IPS DF 4.7 (cell line): ENCODE measurements around the gene GRK6.
"Not testable (repeated sequence)": the region's sequence is repeated elsewhere in the genome, so short reads cannot be mapped to it uniquely, and the experiment has no call there.

Experiments
- DNase-seq: peaks from one replicate; pipeline ENCODE4 v3.0.0-alpha.2; 2013; ENCODE audit warnings: low spot score; ENCODE audit errors: extremely low read depth

The GRK6 gene

DNA sequence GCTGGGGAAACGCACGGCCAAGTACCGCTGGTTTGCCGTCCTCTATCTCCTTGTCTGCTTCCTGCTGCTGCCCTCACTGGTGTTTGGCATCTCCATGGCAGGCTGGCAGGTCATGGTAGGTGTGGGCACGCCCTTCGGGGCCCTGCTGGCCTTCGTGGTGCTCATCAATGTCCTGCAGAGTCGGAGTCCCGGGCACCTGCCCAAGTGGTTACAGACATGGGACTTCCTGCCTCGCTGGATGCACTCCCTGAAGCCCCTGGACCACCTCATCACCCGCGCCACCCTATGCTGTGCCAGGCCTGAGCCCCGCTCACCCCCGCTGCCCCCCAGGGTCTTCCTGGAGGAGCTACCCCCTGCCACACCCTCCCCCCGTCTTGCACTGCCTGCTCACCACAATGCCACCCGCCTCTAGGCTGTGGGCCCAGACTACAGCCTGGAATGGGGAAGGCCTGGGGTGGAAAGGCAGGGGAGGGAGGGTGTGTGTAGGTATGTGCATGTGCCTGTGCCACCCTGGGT, 28.5 kb upstream of the GRK6 start:
- DNase-seq = no peak

DNA sequence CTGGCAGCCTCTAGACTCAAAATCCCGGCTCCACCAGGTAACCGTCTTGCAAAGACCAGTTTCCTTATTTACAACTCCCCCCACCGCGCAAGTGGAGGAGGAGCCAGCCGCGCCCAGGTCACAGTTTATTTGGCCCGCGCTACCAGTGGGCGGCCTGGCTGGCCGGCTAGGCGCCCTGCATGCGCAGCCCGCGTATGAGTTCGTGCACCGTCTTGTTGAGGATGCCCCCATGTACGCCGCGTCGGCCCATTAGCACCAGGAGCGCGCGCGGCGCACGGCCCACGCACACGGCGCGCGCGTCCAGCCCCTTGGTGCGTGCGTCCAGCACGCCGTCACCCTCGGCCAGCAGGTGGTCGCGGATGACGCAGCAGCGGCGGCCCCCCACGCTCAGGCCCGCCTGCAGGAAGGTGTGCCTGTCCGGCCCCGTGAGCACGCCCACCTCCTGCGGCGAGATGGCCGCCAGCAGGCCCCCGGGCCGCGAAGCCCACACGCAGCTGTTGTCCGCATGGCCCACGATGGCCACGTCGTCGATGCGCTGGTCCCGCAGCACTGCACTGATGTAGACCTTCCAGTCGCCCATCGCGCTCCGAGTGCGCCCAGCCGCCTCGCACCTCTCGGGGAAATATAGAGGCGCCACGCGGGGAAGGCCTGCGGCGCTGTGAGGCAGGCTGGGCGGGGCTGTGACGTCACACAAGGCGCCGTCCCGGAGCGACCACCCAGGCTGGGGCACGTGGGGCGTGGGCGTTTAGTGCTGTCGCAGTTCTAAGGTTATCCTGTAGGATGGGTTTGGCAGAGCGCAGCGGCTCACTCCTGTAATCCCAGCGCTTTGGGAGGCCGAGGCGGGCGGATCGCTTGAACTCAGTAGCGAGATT, 26.2 kb upstream of the GRK6 start, which contains the start of gene PFN3:
TSS of gene PFN3 (minus strand) at position 665 of the 872 bp plus-strand sequence. CDS start at position 580, 85 bp downstream.
- DNase-seq = no peak

DNA sequence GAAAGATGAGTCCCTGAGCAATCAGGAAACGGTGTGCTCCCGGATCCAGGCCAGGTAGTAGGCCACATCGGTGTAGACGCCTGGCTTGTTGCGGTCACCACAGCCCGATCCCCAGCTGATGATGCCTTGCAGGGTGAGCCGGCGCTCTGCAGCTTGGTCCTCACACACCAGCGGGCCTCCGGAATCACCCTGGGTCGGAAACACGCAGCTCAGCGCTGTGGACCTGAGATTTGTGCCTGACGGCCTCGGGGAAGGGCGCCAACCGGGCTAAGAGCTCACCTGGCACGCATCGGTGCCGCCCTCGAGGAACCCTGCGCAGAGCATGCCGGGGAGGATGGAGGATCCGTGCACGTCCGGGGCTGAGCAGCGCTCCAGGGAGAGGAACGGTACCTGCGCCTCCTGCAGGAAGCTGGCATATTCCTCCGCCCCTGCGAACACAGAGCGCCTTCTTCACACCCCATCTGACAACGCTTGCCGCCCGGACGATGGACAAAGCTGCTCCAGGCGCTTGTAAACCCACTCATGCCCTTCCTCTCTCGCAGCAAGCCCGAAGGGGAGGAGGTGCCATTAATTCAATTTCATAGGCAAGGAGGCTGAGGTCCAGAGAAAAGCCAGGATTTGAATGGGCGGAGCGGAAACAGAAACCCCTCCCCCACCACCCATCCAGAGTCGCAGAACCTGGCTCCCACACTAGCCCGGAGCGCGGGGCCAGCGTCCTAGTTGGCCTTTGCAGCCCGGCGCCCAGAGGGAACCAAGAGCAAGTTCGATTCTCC, 24.0 kb upstream of the GRK6 start:
- no peak for DNase-seq

DNA sequence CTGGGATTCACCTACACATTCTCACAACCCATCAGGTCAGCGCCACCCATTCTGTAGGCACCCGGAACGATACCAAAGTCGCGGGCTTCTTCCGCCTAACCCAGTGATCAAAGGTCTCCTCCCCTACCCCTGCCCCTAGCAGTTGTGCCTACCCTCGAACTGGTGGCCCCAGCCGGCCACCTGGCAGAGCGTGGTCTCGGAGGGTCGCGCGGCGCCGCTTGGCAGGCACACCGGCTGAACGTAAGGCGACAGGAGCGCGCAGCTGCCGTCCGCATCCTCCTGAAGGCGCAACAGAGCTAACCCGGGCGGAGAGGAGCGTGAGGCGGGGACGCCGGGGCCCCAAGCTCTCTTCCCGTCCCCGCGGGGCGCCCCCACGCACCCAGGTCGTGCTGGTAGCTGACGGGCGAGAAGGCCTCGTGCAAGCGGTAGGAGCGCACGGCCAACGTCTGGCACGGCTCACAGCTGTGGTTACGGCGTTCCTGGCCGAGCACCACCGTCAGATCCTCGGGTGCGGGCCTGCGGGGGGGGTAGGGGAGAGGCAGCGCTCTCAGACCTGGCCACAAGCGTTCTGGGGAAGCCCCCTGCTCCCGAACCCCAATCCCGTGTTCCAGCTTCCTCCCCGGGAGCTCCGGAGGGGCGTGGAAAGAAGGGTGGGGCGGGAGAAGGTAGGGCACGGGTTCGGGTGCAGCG, 23.2 kb upstream of the GRK6 start:
- DNase-seq = no peak

DNA sequence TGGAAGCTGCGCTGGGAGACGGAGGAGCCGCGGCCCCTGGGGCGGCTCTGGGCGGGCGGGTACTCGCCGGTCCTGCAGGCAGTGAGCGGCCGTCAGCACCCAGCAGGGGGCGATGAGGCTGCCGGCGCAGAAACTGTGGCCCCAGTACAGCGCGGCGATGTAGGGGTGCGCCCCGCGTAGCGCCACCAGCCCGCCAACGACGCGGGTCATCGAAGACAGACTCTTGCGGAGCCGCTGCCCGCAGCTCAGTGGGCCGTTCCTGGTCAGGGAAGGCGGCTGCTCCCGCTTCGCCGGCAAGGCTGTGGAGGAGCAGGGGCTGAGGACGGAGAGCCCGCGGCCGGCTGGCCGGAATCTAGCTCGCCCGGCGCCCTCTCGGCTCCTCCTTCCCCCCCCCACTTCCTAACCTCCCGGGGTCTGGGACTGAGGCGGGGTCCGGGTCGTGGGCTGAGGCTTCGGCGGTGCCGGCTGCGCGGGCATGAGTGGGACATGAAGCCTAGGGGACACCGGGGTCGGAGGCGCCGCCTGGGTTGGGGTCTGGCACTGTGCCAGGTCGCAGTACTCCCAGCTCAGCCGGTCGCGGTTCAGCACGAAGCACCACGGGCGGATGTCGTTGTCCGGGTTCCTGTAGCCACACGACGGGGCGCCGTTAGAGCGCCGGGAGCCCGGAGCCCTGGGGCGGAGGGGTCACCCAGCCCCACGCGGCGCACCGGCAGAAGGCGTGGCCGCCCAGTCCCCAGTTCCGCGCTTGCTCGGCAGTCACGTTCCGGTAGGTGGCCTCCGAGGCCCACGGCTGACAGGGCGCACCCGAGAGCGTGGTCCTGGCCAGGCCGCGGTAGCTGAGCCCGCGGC, 22.5 kb upstream of the GRK6 start:
- no peak for DNase-seq

DNA sequence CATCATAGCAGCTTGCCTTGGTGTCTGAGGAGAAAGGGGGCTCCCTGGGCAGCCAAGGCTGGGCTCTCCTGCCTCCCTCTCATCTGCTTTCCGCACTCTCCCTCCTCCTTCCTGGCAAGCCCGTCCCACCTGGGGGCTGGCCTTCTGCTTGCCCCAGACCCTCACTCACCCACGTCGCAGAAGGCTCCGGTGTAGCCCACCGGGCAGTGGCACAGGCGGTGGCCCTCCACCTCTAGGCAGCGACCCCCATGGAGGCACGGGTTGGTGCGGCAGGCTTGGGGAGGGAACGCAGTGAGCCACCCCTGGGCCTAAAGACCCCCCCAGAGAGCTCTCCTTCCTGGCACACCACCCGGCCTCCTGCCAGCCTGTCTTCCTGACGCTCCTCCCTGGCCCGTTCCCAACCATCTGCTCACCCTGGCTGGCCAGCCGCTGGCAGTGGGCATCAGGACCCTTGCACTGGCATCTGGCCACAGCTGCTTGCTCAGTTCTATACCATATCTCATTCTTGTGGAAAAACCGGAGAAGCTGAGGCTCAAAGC, 21.8 kb upstream of the GRK6 start:
- no peak for DNase-seq

DNA sequence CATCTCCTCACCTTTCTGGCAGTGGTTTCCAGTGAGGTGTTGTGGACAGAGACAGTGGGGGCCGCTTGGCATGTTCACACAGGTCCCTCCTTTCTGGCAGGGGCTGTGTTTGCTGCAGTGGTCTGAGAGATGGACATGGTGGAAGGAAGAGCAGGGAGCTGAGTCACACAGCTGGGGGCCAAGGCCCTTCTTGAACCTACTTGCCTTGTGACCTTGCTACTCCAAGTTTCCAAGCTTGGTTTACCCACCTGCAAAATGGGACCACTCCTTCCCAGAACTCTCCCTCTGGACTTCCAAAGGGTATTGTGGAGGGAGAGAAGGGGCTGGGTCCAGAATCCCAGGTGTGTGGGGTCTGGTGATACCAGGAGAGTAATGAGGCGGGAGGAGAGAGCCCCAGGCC, 21.2 kb upstream of the GRK6 start:
- DNase-seq = no peak

DNA sequence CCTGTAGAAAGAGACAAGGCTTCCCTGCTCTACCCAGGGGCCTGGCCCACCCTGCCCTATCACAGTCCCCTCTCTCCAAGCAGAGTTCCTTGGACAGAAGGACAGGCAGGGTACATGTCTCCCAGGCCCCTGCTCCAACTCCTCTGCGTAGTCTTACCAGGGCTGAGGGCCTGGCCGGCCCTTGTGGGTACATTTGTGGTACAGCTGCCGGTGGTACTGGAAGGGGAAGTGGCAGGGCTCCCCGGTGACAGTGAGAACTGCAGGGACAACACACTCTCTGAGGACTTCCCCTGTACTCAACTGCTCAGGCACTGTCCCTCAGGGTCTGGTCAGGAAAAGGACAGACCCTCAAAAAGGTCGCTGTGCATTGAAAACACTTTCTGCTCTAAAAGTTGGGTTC, 20.7 kb upstream of the GRK6 start:
- DNase-seq = no peak

DNA sequence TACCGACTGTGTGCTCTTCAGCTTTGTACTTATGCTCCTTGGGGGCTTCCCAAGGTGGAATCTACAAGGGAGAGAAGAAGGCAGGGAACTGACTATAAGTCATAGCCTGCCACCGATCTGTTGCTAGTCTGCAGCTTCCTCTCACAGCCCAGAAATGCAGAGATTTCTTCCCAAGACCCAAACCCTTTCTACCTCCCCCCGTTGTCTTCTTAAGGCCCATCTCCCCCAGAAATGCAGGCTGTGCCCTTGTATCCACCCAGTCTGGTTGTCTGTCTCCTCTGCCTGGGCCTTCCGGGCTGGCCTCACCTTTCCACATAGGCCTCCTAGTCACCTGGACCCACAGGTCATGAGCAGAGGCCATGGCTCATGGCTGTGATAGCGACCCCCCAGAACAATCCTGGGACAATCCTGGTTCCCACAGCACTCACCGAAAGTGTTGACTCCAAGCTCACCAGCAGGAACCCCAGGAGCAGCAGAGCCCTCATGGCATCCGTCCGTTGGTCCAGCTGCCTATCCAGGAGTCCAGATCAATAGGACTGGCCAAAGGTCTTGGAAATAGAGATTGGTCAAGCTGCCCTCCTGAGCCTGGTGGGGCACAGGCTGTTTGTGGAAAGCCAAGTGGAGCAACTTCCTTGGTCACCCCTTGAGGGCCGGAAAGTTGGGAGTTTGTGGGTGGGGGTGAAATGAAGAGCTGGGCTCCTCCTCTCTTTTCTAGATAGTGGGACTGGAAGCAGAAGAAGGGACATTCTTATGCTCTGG, 17.3 kb upstream of the GRK6 start, which contains the start of gene F12:
TSS of gene F12 (minus strand) at position 522 of the 759 bp plus-strand sequence. CDS start at position 485, 37 bp downstream.
- DNase-seq = no peak

DNA sequence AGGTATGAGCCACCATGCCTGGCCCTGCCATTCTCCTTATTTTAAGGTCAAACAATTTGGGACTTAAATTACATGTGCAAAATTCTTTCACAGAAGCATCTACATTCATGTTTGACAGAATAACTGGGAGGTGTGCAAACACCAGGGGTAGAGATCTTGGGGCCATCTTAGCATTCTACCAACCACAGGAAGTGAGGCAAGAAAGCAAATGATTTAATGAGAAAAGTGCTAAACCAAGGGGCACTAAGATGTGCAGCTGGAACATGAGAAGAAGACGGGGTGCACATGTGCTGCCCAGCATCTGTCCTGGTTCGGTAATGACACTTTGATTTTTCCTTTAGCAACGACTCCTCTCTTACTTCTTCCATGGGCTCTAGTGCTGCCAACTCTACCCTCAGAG, 15.9 kb upstream of the GRK6 start:
- no peak for DNase-seq

DNA sequence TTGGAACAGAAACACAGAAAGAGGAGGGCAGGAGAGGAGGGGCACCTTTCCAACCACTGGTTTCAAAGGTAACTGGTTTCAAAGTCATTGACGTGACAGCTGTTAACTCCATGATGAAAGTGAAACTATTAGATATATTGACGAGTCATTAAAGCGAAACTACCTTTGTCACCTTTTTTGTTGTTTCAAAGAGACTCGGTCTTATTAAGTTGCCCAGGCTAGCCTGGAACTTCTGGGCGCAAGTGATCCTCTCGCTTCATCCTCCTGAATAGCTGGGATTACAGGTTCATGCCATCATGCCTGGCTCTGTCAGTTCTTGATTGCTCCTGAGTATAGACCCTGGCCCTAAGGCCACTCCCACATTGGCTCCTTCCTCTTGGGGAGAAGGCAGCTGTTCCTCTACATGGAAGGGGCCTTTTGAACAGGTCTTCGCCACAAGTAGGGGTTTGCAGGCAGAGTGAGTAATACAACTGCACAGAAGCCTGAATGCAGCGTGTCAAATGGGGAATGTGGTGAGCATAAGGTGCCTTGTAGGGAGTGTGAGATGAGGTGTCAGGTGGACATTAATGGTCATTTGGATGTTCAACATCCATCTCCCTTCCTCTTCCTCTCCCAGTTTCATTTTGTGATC, 13.8 kb upstream of the GRK6 start:
- no peak for DNase-seq

DNA sequence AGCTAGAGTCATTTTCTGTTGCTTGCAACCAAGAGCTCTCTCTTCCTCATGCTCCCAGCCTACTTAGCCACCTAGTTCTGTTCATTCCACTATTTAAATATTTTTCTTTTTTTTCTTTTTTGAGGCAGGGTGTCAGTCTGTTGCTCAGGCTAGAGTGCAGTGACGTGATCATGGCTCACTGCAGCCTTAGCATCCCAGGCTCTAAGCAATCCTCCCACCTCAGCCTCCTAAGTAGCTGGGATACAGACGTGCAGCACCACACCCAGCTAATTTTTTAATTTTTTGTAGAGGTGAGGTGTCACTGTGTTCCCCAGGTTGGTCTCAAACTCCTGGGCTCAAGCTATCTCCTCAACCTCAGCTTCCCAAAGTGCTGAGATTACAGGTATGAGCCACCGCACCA, 12.0 kb upstream of the GRK6 start:
- no peak for DNase-seq

DNA sequence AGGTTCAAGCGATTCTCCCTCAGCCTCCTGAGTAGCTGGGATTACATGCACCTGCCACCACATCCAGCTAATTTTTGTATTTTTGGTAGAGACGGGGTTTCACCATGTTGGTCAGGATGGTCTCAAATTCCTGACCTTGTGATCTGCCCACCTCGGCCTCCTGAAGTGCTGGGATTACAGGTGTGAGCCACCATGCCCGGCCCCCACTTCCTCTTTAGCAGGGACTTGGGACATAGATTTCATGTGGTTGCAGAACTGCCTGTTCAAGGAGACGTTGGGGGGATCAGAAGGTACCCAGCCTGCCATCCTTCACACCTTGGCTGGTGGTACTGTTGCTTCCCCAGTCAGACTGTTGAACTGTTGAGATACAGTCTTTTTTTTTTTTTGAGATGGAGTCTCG, 9.4 kb upstream of the GRK6 start:
- DNase-seq = not testable (repeated sequence)

DNA sequence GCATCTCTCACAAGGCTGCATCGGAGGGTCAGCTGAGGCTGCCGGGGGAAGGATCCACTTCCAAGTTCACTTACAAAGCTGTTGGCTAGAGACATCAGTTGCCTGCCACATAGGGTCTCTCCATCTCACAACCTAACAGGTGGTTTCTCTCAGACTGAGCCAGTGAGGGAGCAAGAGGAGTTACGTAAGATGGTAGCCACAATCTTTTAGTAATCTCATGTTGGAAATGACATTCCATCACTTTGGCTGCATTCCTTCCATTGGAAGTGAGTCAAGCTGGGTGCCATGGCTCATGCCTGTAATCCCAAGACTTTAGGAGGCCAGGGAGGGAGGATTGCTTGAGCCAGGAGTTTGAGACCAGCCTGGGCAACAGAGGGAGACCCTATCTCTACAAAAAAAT, 7.4 kb upstream of the GRK6 start:
- DNase-seq = no peak

DNA sequence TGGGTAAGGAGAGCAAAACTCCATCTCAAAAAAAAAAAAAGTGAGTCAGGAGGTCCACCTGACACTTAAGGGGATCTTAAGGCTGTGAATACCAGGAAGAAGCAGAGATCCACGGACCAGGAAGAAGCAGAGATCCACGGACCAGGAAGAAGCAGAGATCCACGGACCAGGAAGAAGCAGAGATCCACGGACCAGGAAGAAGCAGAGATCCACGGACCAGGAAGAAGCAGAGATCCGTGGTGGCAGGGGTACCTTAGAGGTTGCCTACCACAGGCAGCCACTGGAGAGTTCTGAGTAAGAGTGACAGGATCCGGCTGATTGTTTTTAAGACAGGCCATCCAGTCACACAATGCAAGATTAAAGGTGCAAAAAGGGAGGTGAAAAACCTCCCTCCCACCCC, 6.0 kb upstream of the GRK6 start:
- DNase-seq = not testable (repeated sequence)

DNA sequence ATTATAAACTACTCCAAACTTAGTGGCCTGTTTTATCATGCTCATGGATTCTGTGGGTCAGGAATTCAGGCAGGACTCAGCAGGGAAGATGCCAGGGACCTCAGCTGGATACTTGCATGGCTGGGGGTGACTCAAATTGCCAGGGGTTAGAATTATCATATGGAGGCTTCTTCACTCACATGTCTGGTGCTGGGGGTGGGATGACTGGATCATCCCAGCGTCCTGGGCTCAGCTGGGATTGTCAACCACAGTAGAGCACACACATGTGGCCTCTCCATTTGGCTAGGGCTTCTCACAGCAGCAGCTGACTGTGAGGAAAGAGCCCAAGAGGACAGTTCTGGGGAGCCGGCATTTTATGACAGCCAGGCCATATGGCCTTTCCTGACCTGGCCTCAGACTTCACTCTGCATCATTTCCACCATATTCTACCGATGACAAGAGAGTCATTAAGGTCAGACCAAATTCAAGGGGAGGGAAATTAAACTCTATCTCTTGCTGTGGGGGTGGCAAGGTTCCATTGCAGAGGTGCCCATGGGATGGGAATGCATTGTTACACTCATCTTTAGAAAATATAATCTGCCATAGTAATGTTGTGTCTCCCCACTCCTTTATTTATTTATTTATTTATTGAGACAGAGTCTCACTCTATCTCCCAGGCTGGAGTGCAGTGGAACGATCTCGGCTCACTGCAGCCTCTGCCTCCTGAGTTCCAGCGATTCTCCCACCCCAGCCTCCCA, 5.2 kb upstream of the GRK6 start:
- DNase-seq = no peak

DNA sequence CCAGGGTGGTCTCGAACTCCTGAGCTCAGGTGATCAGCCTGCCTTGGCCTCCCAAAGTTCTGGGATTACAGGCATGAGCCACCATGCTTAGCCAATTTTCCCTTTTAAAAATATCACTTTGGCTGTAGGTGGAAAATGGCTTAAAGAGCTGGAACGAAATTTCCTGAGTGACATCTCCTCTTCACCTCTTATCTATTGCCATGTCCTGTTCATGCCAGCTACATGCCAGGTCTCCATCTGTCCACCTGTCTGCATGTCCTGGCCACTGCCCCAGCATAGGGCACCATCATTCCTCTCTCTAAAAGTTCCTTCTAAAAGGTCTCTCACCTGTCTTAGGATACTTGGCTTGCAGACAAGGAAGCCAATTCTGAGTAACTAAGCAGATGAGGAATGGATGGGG, 2.8 kb upstream of the GRK6 start:
- no peak for DNase-seq

DNA sequence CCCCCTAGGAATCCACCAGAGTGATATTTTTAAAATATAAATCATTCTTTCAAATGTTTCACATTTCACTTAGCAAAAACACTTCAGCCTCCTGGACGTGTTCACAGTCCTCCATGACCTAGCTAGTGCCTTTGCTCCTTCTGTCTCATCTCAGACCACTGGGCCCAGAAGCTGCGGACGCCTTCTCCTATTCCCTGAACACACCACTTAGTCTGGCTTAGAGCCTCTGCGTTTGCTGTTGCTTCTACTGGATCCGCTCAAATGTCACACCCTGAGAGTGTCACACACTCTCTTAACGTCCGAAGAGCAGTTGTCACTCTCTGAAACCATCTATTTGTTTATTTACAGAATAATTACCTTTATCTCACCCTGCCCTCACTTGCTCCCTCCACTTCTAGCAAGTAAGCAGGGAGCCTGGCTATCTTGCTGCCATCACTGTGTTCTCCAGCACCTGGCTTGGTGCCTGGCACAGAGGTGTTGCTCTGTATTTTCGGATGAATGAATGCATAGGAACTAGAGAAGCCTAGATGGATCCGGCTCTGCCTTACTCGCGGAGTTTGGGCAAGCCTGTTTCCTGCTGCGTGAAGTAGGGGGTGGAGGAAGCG, 1.2 kb upstream of the GRK6 start:
- no peak for DNase-seq
